Pancreas (tissue), 10 donors: Measurements from ENCODE around the gene BMP6. TPM values are rescaled to one million over a fixed set of nuclear protein-coding genes. Genes with fewer than 3 reads are reported as not detected.
A peak's percentile ranks its signal among the peaks of the same experiment; 100 is the strongest.

ENCODE experiments used
- ATAC-seq, 4 donors: fragments of 200-7000 bp; cut with Tn5 transposase; one replicate each; pipeline versions ENCODE4 v1.8.0 to v1.9.1; 2020; ENCODE audit warnings: mild to moderate bottlenecking in 4 of 4, moderate library complexity in 4 of 4
- DNase-seq, 6 donors: peaks; one replicate each; pipeline ENCODE4 v3.0.0-alpha.2; 2020
- FAIRE-seq: peaks from 2 replicates; lab custom pipeline; 2012; peaks lifted over from hg19 to GRCh38; lab: Jason Lieb, UNC
- H3K27ac ChIP-seq, 4 donors: fragments of 200-600 bp; sonication (generic); 1 replicate in 3 of 4; 2 replicates in 1 of 4; pipeline versions ENCODE4 v1.5.0 to v1.8.0; 2020
- H3K27me3 ChIP-seq, 4 donors: fragments of 200-600 bp; one replicate each; pipeline ENCODE4 v1.8.0; 2021
- H3K36me3 ChIP-seq, 3 donors: fragments of 200-600 bp; sonication (generic) in 1 of 3; one replicate each; pipeline versions ENCODE4 v1.5.0 to v1.8.0; 2020 to 2021
- H3K4me1 ChIP-seq, 3 donors: fragments of 200-600 bp; one replicate each; pipeline ENCODE4 v1.8.0; 2021
- H3K4me3 ChIP-seq, 4 donors: fragments of 200-600 bp; sonication (generic) in 2 of 4; one replicate each; pipeline versions ENCODE4 v1.5.0 to v1.8.0; 2020 to 2021
- H3K9me3 ChIP-seq, 4 donors: fragments of 200-600 bp; one replicate each; pipeline ENCODE4 v1.8.0; 2021
- CTCF ChIP-seq, 4 donors: fragments of 200-600 bp; sonication (generic) in 3 of 4; IDR thresholded peaks; one replicate each; pipeline versions ENCODE4 v1.5.0 to v1.8.0; 2021; ENCODE audit warnings: antibody characterized with exemption in 4 of 4
- WGBS, 2 donors: extraction: QIAGEN DNeasy Blood & Tissue Kit; methylation state at CpG; one replicate each; pipeline ENCODE4 v1.1.7; 2013; 5-methylcytosine and 5-hydroxymethylcytosine counted together
- intact Hi-C, 3 donors: fragments of 100-400 bp; cut with DNase I; formaldehyde crosslinking; loops; one replicate each; pipeline versions ENCODE4 v1.11.1 to v1.14.2; 2022
- polyA plus RNA-seq, 2 donors: library from polyadenylated mRNA; stranded (reverse); fragments of 200-250 nt; gene quantifications; one replicate each; pipeline ENCODE4 v1.2.3, GENCODE V29; 2013
- total RNA-seq, 6 donors: library from RNA; stranded (reverse); fragmentation: NEBNext Ultra II Directional in 4 of 6; extraction: Animal tissue kit (Norgen Biotek cat#: 25700) in 4 of 6; gene quantifications; one replicate each; pipeline versions ENCODE4 v1.2.1 to v1.2.4, GENCODE V29; 2021 to 2023
- donor health status: healthy with polysubstance abuse.
- donor health status: DM: no; HTN: no; CAD: no; lungs with moderate emphysema.
- donor health status: DM: no; HTN: no; CAD: no.
- donor health status: control.
- donor health status: control.
- donor health status: Bipolar disorder and iron deficiency.
- donor health status: DM: yes; HTN: yes; CAD: no.
- donor health status: DM: no; HTN: no; CAD: no.
- donor health status: DM: no; HTN: no; CAD: no.
- donor health status: DM: yes; HTN: yes; CAD: no.

BMP6 gene
- total and polyA plus RNA-seq, 8 donors, result 0.09 to 0.69 (median 0.35) TPM

GRCh38 chr6:7907159-7907558, 181.3 kb downstream of the BMP6 start:
- peak in 1 of 4 donors; percentile 10 for ATAC-seq
- intact Hi-C loops, result no loop called here
- FAIRE-seq, result no peak
- Histone ChIP-seq H3K4me3 (no peak overlapping the region), H3K27me3 (no peaks in the 10 kb centered on the region), H3K27ac (peak overlapping the region in 1 of 4 donors; percentile 4), H3K4me1 (peaks cover 5 to 30% (median 6%) of the 10 kb centered on the region in 3 donors), H3K9me3 (no peaks in the 10 kb centered on the region), H3K36me3 (peaks cover 2 to 20% (median 18%) of the 10 kb centered on the region in 3 donors)
- TF ChIP-seq CTCF (IDR thresholded peaks at IDR 0.05), result no peak
- WGBS, 2 donors, result 45 to 48% methylated on average over 4 of the region's 4 CpGs
- peak in 1 of 6 donors; percentile 30 for DNase-seq

DNA sequence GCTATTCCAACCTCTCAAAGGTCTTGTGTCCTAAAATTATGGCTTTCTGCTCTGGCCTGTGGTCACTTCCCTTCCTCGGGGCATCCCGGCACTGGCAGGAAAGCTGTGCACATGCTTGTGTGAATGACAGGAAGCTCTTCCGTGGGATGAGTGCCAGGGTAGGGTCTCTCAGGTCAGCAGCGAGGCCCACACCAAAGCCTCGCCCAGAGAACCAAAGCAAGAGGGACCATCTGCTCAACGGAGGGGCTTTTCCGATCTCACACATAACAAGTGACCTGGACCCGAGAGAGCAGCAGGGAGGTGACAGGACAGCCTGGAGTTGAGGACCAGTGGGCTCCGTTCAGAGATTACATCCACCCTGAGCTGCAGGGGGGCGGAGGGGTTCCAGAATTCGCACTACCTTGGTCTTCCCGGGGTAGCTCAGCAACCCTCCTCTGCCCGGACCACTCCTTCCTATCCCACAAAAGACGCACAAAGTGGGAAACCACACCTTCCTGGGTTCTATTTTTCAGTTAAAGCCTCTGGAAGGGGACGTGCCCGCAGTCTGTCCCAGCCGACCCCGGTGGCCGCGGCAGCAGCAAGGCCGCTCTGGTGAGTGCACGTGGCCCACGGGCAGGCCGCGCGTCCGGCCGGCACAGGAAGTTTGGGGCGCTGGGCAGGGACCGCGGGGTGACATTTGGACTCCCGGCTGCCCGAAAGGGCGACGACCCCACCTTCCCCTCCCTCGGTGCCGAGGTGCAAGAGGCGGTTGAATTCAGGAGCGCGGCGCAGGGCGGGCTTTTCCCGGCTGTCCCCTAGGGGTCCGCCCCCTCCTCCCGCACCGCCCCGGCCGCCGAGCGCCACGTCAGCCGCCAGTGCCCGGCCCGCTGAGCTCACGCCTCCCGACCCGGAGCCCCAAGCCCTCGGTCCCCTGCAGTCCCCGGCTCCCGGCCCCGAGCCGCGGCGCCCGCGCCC, 183.7 kb downstream of the BMP6 start:
- ATAC-seq, result peak; percentile 71 to 85 (median 80)
- H3K36me3 ChIP-seq, result no peaks in the 10 kb centered on the region
- H3K27ac ChIP-seq, result peak overlapping the region; percentile 58 to 83 (median 67)
- H3K4me3 ChIP-seq, result peak overlapping the region; percentile 33 to 78 (median 70)
- H3K4me1 ChIP-seq, result peaks cover 5 to 30% (median 6%) of the 10 kb centered on the region in 3 donors
- peak; percentile 68 to 92 (median 78) for DNase-seq
- no peaks in the 10 kb centered on the region for H3K9me3 ChIP-seq
- no peak for FAIRE-seq
- intact Hi-C loops, result no loop called here
- no peaks in the 10 kb centered on the region for H3K27me3 ChIP-seq
- 2 to 5% methylated on average over 29 to 66 of the region's 66 CpGs for WGBS, 2 donors
- no peak for TF ChIP-seq CTCF (IDR thresholded peaks at IDR 0.05)

DNA sequence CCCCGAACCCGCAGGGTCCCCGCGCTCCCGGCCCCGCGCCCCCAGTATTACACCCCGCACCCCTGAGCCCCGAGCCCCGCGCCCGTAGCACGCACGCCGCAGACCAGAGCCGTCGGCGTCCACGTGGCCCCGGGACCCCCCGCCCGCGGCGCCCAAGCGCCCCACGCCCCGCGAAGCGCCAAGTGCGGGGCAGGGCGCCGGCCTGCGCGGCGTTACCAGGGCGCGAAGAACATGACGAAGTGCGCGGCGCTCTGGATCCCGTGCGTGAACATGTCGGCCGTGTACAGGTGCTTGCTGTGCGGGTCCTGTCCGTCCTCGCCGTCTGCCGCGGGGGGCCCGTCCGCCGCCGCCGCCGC, 184.4 kb downstream of the BMP6 start:
- no peaks in the 10 kb centered on the region for H3K27me3 ChIP-seq
- H3K27ac ChIP-seq, result peak overlapping the region; percentile 58 to 83 (median 67)
- H3K9me3 ChIP-seq, result no peaks in the 10 kb centered on the region
- FAIRE-seq (no peak), DNase-seq (peak in 1 of 6 donors; percentile 68), ATAC-seq (peak in 2 of 4 donors; percentile 3 to 20)
- peaks cover 5 to 28% (median 6%) of the 10 kb centered on the region in 3 donors for H3K4me1 ChIP-seq
- 0 to 1% methylated on average over 45 to 57 of the region's 57 CpGs for WGBS, 2 donors
- H3K4me3 ChIP-seq, result peak overlapping the region; percentile 33 to 78 (median 70)
- no peak for TF ChIP-seq CTCF (IDR thresholded peaks at IDR 0.05)
- intact Hi-C loops, result no loop called here
- no peaks in the 10 kb centered on the region for H3K36me3 ChIP-seq

DNA sequence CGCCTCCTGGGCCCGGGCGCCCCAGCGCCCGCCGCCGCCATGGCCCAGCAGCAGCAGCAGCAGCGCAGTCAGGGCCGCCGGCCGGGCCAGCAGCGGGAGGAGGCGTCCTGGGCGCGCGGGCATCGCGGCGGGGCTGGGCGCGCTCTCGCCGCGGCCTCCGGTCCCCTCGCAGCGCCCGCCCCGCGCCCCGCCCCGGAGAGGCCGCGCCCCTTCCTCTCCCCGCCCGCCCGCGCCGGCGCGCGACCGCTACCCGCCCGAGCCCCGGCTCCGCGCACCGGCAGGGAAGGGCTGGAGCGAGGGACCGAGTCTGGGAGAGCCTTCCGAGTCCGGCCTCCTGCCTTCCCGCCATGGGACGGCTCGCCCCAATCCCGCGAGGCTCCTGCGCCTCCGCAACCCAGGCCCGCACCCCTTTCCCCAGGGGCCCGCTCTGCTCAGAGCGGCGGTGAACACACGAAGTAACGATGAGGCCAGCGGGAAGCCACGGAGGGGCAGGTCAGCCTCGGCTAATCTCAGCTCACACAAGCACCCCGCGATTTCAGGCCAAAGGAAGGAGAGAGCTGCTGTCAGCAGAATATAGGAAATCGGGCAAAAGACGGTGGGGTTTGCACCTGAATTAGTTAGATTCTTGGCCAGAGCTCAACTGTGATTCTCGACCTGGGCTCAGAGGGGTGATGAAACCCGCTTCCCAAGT, 184.9 kb downstream of the BMP6 start, which contains the start of gene TXNDC5:
Gene TXNDC5 (minus strand): TSS at position 135 of the 691 bp plus-strand sequence. CDS start 12 bp downstream, at position 123.
- peak; percentile 79 to 96 (median 86) for DNase-seq
- Histone ChIP-seq H3K4me3 (peak within 1 kb of the TSS; percentile 46 to 78 (median 70)), H3K27me3 (no peaks in the 10 kb centered on the region), H3K4me1 (peaks cover 5 to 25% (median 6%) of the 10 kb centered on the region in 3 donors), H3K36me3 (no peaks in the 10 kb centered on the region), H3K9me3 (no peaks in the 10 kb centered on the region), H3K27ac (peak within 1 kb of the TSS; percentile 58 to 83 (median 67))
- TF ChIP-seq CTCF (IDR thresholded peaks at IDR 0.05), result no peak
- intact Hi-C loops, result no loop called here
- no peak for FAIRE-seq
- WGBS, 2 donors, result 2% methylated on average over 58 to 75 of the region's 75 CpGs
- peak; percentile 89 to 91 (median 90) for ATAC-seq
